Esophagus squamous epithelium (tissue), 4 donors: ENCODE measurements around the gene GRID2.

Experiments used
- CTCF ChIP-seq, 6 experiments: fragments of 450-650 bp in 4 of 6; fragments of 200-600 bp in 2 of 6; sonication (generic) in 2 of 6; IDR thresholded peaks; one replicate each; pipeline ENCODE4 v1.5.1; 2016 to 2019; ENCODE audit warnings: antibody characterized with exemption in 6 of 6, mild to moderate bottlenecking in 4 of 6, moderate library complexity in 4 of 6
- POLR2A ChIP-seq, 4 donors: fragments of 450-650 bp; IDR thresholded peaks; one replicate each; pipeline ENCODE4 v1.6.1; 2017; ENCODE audit warnings: antibody characterized with exemption in 4 of 4, mild to moderate bottlenecking in 4 of 4, moderate library complexity in 3 of 4

- TF ChIP-seq POLR2A (IDR thresholded peaks at IDR 0.05) (no peak), CTCF (IDR thresholded peaks at IDR 0.05) (no peak)
Observed at GRCh38 chr4:93351846-93352245, 1048.1 kb downstream of the GRID2 start.
